Measurements from ENCODE around the gene AGBL1. TPM values are rescaled to one million over a fixed set of nuclear protein-coding genes. Genes with fewer than 3 reads are reported as not detected.
A peak's percentile ranks its signal among the peaks of the same experiment; 100 is the strongest.

AGBL1 gene
- total RNA-seq, 1 experiment from 2014 or later, result not detected

GRCh38 chr15:86711476-86711875 lies 631.8 kb downstream of the AGBL1 start:
- no peak for DNase-seq (ENCODE audit: low spot score)

- no peak for DNase-seq (ENCODE audit: low spot score)
Measured at GRCh38 chr15:86714241-86714640, 634.6 kb downstream of the AGBL1 start.

GRCh38 chr15:86725628-86726027 lies 646.0 kb downstream of the AGBL1 start:
- DNase-seq (ENCODE audit: low spot score), result no peak

GRCh38 chr15:86735247-86736040 lies 655.8 kb downstream of the AGBL1 start:
- DNase-seq (ENCODE audit: low spot score), result no peak

- no peak for DNase-seq (ENCODE audit: low spot score)
Measured at GRCh38 chr15:86741917-86742316, 662.2 kb downstream of the AGBL1 start.

GRCh38 chr15:86743283-86743903 lies 663.7 kb downstream of the AGBL1 start:
- peak; percentile 4 for DNase-seq (ENCODE audit: low spot score)

GRCh38 chr15:86744198-86744780 lies 664.6 kb downstream of the AGBL1 start:
- no peak for DNase-seq (ENCODE audit: low spot score)

- DNase-seq (ENCODE audit: low spot score), result no peak
Measured at GRCh38 chr15:86751116-86751515, 671.4 kb downstream of the AGBL1 start.

- no peak for DNase-seq (ENCODE audit: low spot score)
Measured at GRCh38 chr15:86754846-86755245, 675.2 kb downstream of the AGBL1 start.

- no peak for DNase-seq (ENCODE audit: low spot score)
Measured at GRCh38 chr15:86756688-86757087, 677.0 kb downstream of the AGBL1 start.

GRCh38 chr15:86759800-86760523 lies 680.3 kb downstream of the AGBL1 start:
- DNase-seq (ENCODE audit: low spot score), result no peak

GRCh38 chr15:86762874-86763273 lies 683.2 kb downstream of the AGBL1 start:
- DNase-seq (ENCODE audit: low spot score), result no peak

GRCh38 chr15:86764021-86764420 lies 684.4 kb downstream of the AGBL1 start:
- DNase-seq (ENCODE audit: low spot score), result no peak

GRCh38 chr15:86765281-86765680 lies 685.6 kb downstream of the AGBL1 start:
- no peak for DNase-seq (ENCODE audit: low spot score)

GRCh38 chr15:86772369-86773059 lies 692.8 kb downstream of the AGBL1 start:
- no peak for DNase-seq (ENCODE audit: low spot score)

GRCh38 chr15:86773736-86774135 lies 694.1 kb downstream of the AGBL1 start:
- no peak for DNase-seq (ENCODE audit: low spot score)

- DNase-seq (ENCODE audit: low spot score), result no peak
Measured at GRCh38 chr15:86776145-86776544, 696.5 kb downstream of the AGBL1 start.

GRCh38 chr15:86796521-86796920 lies 716.9 kb downstream of the AGBL1 start:
- no peak for DNase-seq (ENCODE audit: low spot score)

- no peak for DNase-seq (ENCODE audit: low spot score)
Measured at GRCh38 chr15:86797135-86797534, 717.5 kb downstream of the AGBL1 start.

- no peak for DNase-seq (ENCODE audit: low spot score)
Measured at GRCh38 chr15:86799226-86799625, 719.6 kb downstream of the AGBL1 start.

GRCh38 chr15:86802244-86802643 lies 722.6 kb downstream of the AGBL1 start:
- no peak for DNase-seq (ENCODE audit: low spot score)

GRCh38 chr15:86804406-86804805 lies 724.7 kb downstream of the AGBL1 start:
- no peak for DNase-seq (ENCODE audit: low spot score)

Measured in A172 (cell line).